ENCODE data around the gene CCL4.
A peak's percentile ranks its signal among the peaks of the same experiment; 100 is the strongest.

The CCL4 gene

GRCh38 chr17:36148559-36149295 is 45.1 kb downstream of the CCL4 start:
- peak; percentile 41 for DNase-seq

- peak; percentile 35 for DNase-seq
Observed at GRCh38 chr17:36149296-36149820, 45.7 kb downstream of the CCL4 start.

- DNase-seq: no peak
Observed at GRCh38 chr17:36151891-36152638, 48.4 kb downstream of the CCL4 start.

- peak; percentile 13 for DNase-seq
Observed at GRCh38 chr17:36152639-36153120, 49.1 kb downstream of the CCL4 start.

- DNase-seq: no peak
Observed at GRCh38 chr17:36153895-36154610, 50.4 kb downstream of the CCL4 start.
